Adrenal gland (tissue), 12 donors: Measurements from ENCODE around the gene UBE2H. TPM values are rescaled to one million over a fixed set of nuclear protein-coding genes. Genes with fewer than 3 reads are reported as not detected.

ENCODE experiments used
- DNase-seq, 7 donors: peaks; one replicate each; pipeline ENCODE4 v3.0.0-alpha.2; 2019 to 2020
- H3K27ac ChIP-seq, 5 donors: fragments of 200-600 bp; sonication (generic) in 4 of 5; 1 replicate in 3 of 5; 2 replicates in 2 of 5; pipeline versions ENCODE4 v1.5.1 to v1.8.0; 2016 to 2020; ENCODE audit warnings: mild to moderate bottlenecking in 1 of 5
- H3K27me3 ChIP-seq: fragments of 200-600 bp; 2 replicates; pipeline ENCODE4 v1.8.0; 2021
- H3K36me3 ChIP-seq, 2 donors: fragments of 200-600 bp; replicated peaks in 1 of 2; 1 replicate in 1 of 2; 2 replicates in 1 of 2; pipeline versions ENCODE4 v1.5.1 to v1.8.0; 2018 to 2022
- H3K4me1 ChIP-seq, 2 donors: fragments of 200-600 bp; replicated peaks in 1 of 2; 1 replicate in 1 of 2; 2 replicates in 1 of 2; pipeline versions ENCODE4 v1.5.1 to v1.8.0; 2018 to 2021
- H3K4me3 ChIP-seq, 4 donors: fragments of 200-600 bp; sonication (generic) in 3 of 4; one replicate each; pipeline ENCODE4 v1.5.1; 2016 to 2018
- H3K9me3 ChIP-seq, 3 donors: fragments of 200-600 bp; sonication (generic) in 1 of 3; replicated peaks in 1 of 3; 1 replicate in 2 of 3; 2 replicates in 1 of 3; pipeline versions ENCODE4 v1.5.1 to v1.8.0; 2016 to 2021
- CTCF ChIP-seq, 6 experiments: fragments of 450-650 bp in 4 of 6; fragments of 200-600 bp in 2 of 6; sonication (generic) in 1 of 6; IDR thresholded peaks; 1 replicate in 5 of 6; 2 replicates in 1 of 6; pipeline versions ENCODE4 v1.5.1 to v1.8.0; 2016 to 2021; ENCODE audit warnings: antibody characterized with exemption in 6 of 6, mild to moderate bottlenecking in 2 of 6, moderate library complexity in 1 of 6
- POLR2A ChIP-seq, 2 donors: fragments of 450-650 bp; IDR thresholded peaks; one replicate each; pipeline ENCODE4 v1.6.1; 2017; ENCODE audit warnings: antibody characterized with exemption in 2 of 2, mild to moderate bottlenecking in 2 of 2, moderate library complexity in 1 of 2
- WGBS, 4 donors: extraction: QIAGEN DNeasy Blood & Tissue Kit in 2 of 4; methylation state at CpG; one replicate each; pipeline versions ENCODE4 v1.1.5 to v1.1.7; 2013 to 2017; 5-methylcytosine and 5-hydroxymethylcytosine counted together
- intact Hi-C, 2 donors: fragments of 100-400 bp; cut with DNase I; formaldehyde crosslinking; loops; one replicate each; pipeline versions ENCODE4 v1.14.1 to v1.15.0; 2022 to 2023
- polyA plus RNA-seq, 3 donors: library from polyadenylated mRNA; stranded (reverse); fragments of 200-250 nt in 2 of 3; fragments of 350-450 nt in 1 of 3; fragmentation: Illumina TruSeq in 1 of 3; extraction: RNeasy Lipid Tissue Mini Kit (QIAGEN cat#74804) in 1 of 3; gene quantifications; one replicate each; pipeline ENCODE4 v1.2.3, GENCODE V29; 2013 to 2014
- small RNA-seq, 2 donors: library from RNA; depleted of rRNA; stranded (forward); fragments of <200 nt; gene quantifications; one replicate each; pipeline ENCODE3, GENCODE V24; 2016
- total RNA-seq, 9 donors: library from RNA; depleted of rRNA in 4 of 9; stranded (reverse); fragments of >200 nt in 4 of 9; fragments of 120-200 nt in 1 of 9; fragmentation: NEBNext Ultra II Directional in 1 of 9; extraction: Animal tissue kit (Norgen Biotek cat#: 25700) in 1 of 9; gene quantifications; one replicate each; pipeline versions ENCODE4 v1.1.0 to v1.2.4, GENCODE V29; 2013 to 2023
- donor health status: healthy with polysubstance abuse.
- donor health status: Bipolar disorder and iron deficiency.
- donor health status: DM: yes; HTN: yes; CAD: no.
- donor health status: DM: no; HTN: no; CAD: no.
- donor health status: DM: no; HTN: no; CAD: no.
- donor health status: DM: yes; HTN: yes; CAD: no.

Gene UBE2H
- total and polyA plus RNA-seq, 12 donors: 48.3 to 392 (median 143) TPM

- Histone ChIP-seq H3K4me1 (peaks cover 8 to 67% of the 10 kb centered on the region in 2 donors), H3K27ac (no peak overlapping the region), H3K9me3 (no peaks in the 10 kb centered on the region), H3K36me3 (no peaks in the 10 kb centered on the region), H3K27me3 (peaks cover 82% of the 10 kb centered on the region), H3K4me3 (peak overlapping the region in 2 of 4 donors; percentile 14 to 56)
- TF ChIP-seq CTCF (IDR thresholded peaks at IDR 0.05): no peak
- no peak for TF ChIP-seq POLR2A (IDR thresholded peaks at IDR 0.05)
- 2 to 3% (median 3%) methylated on average over 21 to 55 of the region's 55 CpGs for WGBS, 4 donors
- intact Hi-C loops: no loop called here
- peak in 3 of 7 donors; percentile 11 to 34 (median 34) for DNase-seq
Measured at GRCh38 chr7:129780974-129781927, 171.5 kb downstream of the UBE2H start.

Small RNA genes within 50 kb of the gene (small RNA-seq; reads per million reads assigned to genes)
- gene RF00019: 0 reads per million in 2 donors

Other genes starting within 250 kb of the UBE2H start
- gene ZC3HC1, start 98.4 kb upstream of the UBE2H start, total RNA-seq: 10 to 100 TPM; 13.1 to 36.1 (median 19.1) TPM
- gene ZC3HC1, start 98.4 kb upstream of the UBE2H start, polyA plus RNA-seq: 10 to 100 TPM; 15.9 to 28.1 (median 22.2) TPM
- gene KLHDC10, start 117.6 kb upstream of the UBE2H start, total RNA-seq: 10 to 100 TPM; 23.9 to 57.2 (median 33.9) TPM
- gene KLHDC10, start 117.6 kb upstream of the UBE2H start, polyA plus RNA-seq: 10 to 100 TPM; 13.4 to 35.6 (median 14.5) TPM